ENCODE data around the gene UGT1A7.

UGT1A7 gene

GRCh38 chr2:233692648-233693047 is 10.9 kb downstream of the UGT1A7 start, which contains the start of gene UGT1A6:
UGT1A6 (plus strand) TSS chr2:233692890; CDS start chr2:233693005, 115 bp downstream.
- no peaks in the 10 kb centered on the region for H3K9me2 ChIP-seq (replicated peaks; ENCODE audit: insufficient read depth, low read length)
- no peaks in the 10 kb centered on the region for H3K36me3 ChIP-seq (ENCODE audit: low read length)
- H3K4me2 ChIP-seq (ENCODE audit: low read depth, low read length, poor library complexity, severe bottlenecking) = no peak within 1 kb of the TSS
- no peak within 1 kb of the TSS for H2AFZ ChIP-seq (ENCODE audit: low read depth, low read length, severe bottlenecking)
- no peaks in the 10 kb centered on the region for H3K79me2 ChIP-seq (ENCODE audit: insufficient read depth, low read length)
- H3K27ac ChIP-seq (ENCODE audit: low read depth, low read length) = no peak within 1 kb of the TSS
- H4K20me1 ChIP-seq (ENCODE audit: low read depth, low read length) = no peaks in the 10 kb centered on the region
- H3K4me3 ChIP-seq (ENCODE audit: insufficient read depth, low read length, poor library complexity, severe bottlenecking) = no peak within 1 kb of the TSS
- TF ChIP-seq CTCF (IDR thresholded peaks at IDR 0.05; ENCODE audit: insufficient read depth, low read length, poor library complexity, severe bottlenecking) (no peak), EZH2phosphoT487 (conservative IDR thresholded peaks at IDR 0.05; ENCODE audit: low read length) (no peak)
- no peaks in the 10 kb centered on the region for H3F3A ChIP-seq (ENCODE audit: insufficient read depth)
- no peaks in the 10 kb centered on the region for H3K9me3 ChIP-seq (ENCODE audit: insufficient read depth, low read length)
- no peaks in the 10 kb centered on the region for H3K27me3 ChIP-seq (ENCODE audit: low read length)
- H3K9ac ChIP-seq (ENCODE audit: low read length) = no peak within 1 kb of the TSS

GRCh38 chr2:233693963-233694362 is 12.3 kb downstream of the UGT1A7 start:
- Histone ChIP-seq H2AFZ (ENCODE audit: low read depth, low read length, severe bottlenecking) (no peak overlapping the region), H3K79me2 (ENCODE audit: insufficient read depth, low read length) (no peaks in the 10 kb centered on the region), H3K27ac (ENCODE audit: low read depth, low read length) (no peak overlapping the region), H3K4me2 (ENCODE audit: low read depth, low read length, poor library complexity, severe bottlenecking) (no peak overlapping the region), H3K9ac (ENCODE audit: low read length) (no peak overlapping the region), H3K9me3 (ENCODE audit: insufficient read depth, low read length) (no peaks in the 10 kb centered on the region), H3K36me3 (ENCODE audit: low read length) (no peaks in the 10 kb centered on the region), H3K27me3 (ENCODE audit: low read length) (no peaks in the 10 kb centered on the region), H4K20me1 (ENCODE audit: low read depth, low read length) (no peaks in the 10 kb centered on the region), H3F3A (ENCODE audit: insufficient read depth) (no peaks in the 10 kb centered on the region), H3K4me3 (ENCODE audit: insufficient read depth, low read length, poor library complexity, severe bottlenecking) (no peak overlapping the region), H3K9me2 (replicated peaks; ENCODE audit: insufficient read depth, low read length) (no peaks in the 10 kb centered on the region)
- no peak for TF ChIP-seq CTCF (IDR thresholded peaks at IDR 0.05; ENCODE audit: insufficient read depth, low read length, poor library complexity, severe bottlenecking)
- no peak for TF ChIP-seq EZH2phosphoT487 (conservative IDR thresholded peaks at IDR 0.05; ENCODE audit: low read length)

DNA sequence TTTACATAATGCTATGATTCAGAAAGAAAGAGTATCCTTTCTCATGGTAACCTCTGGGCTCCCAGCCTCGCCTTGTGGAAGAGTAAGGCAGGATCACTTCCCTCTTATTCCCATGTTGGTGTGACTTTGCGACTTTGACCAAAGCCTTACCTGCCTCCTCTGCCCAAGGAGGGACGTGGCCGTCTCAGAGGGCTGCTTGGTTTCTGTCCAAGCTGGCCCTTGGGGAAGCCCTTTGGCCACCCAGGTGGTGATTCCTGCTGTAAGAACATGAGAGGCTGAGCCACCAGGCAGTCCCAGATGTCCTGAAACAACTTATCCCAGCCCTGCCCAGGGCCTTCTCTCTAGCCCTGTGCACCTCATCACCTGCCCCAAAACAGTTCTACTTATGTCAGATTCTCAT is 17.0 kb downstream of the UGT1A7 start:
- Histone ChIP-seq H3K9ac (ENCODE audit: low read length) (no peak overlapping the region), H3K4me2 (ENCODE audit: low read depth, low read length, poor library complexity, severe bottlenecking) (no peak overlapping the region), H3K4me3 (ENCODE audit: insufficient read depth, low read length, poor library complexity, severe bottlenecking) (no peak overlapping the region), H2AFZ (ENCODE audit: low read depth, low read length, severe bottlenecking) (no peak overlapping the region), H3K9me3 (ENCODE audit: insufficient read depth, low read length) (no peaks in the 10 kb centered on the region), H3K79me2 (ENCODE audit: insufficient read depth, low read length) (no peaks in the 10 kb centered on the region), H3K27me3 (ENCODE audit: low read length) (no peaks in the 10 kb centered on the region), H3K9me2 (replicated peaks; ENCODE audit: insufficient read depth, low read length) (no peaks in the 10 kb centered on the region), H3K27ac (ENCODE audit: low read depth, low read length) (no peak overlapping the region), H3F3A (ENCODE audit: insufficient read depth) (no peaks in the 10 kb centered on the region), H3K36me3 (ENCODE audit: low read length) (no peaks in the 10 kb centered on the region), H4K20me1 (ENCODE audit: low read depth, low read length) (no peaks in the 10 kb centered on the region)
- TF ChIP-seq CTCF (IDR thresholded peaks at IDR 0.05; ENCODE audit: insufficient read depth, low read length, poor library complexity, severe bottlenecking) = no peak
- TF ChIP-seq EZH2phosphoT487 (conservative IDR thresholded peaks at IDR 0.05; ENCODE audit: low read length) = no peak
